Activated T-cell treated with anti-CD3 and anti-CD28 coated beads, Interleukin-2, amount 50 U/mL, for 4 hours (primary cell): ENCODE results near the gene RAB4B. TPM values are rescaled to one million over a fixed set of nuclear protein-coding genes. Genes with fewer than 3 reads are reported as not detected.
"Not testable (repeated sequence)": the region's sequence is repeated elsewhere in the genome, so short reads cannot be mapped to it uniquely, and the experiment has no call there.

ENCODE experiments used
- ATAC-seq, 2 donors: fragments of 200-7000 bp; cut with Tn5 transposase; one replicate each; pipeline ENCODE4 v1.10.0; 2021
- DNase-seq: peaks from one replicate; pipeline ENCODE4 v3.0.0-alpha.2; 2020
- H3K27me3 Mint-ChIP-seq: one replicate; pipeline ENCODE4 v1.8.0; 2021; ENCODE audit warnings: low read depth, mixed read lengths
- H3K36me3 Mint-ChIP-seq: one replicate; pipeline ENCODE4 v1.8.0; 2022; ENCODE audit warnings: mixed read lengths; ENCODE audit not compliant: insufficient read depth
- H3K4me1 Mint-ChIP-seq: one replicate; pipeline ENCODE4 v1.8.0; 2021; ENCODE audit warnings: low read depth, mixed read lengths
- H3K4me3 Mint-ChIP-seq: one replicate; pipeline ENCODE4 v1.8.0; 2021; ENCODE audit warnings: mild to moderate bottlenecking, moderate library complexity, mixed read lengths
- H3K9me3 Mint-ChIP-seq: one replicate; pipeline ENCODE4 v1.8.0; 2021; ENCODE audit warnings: mixed read lengths
- total RNA-seq, 3 donors: library from RNA; stranded (reverse); gene quantifications; one replicate each; pipeline ENCODE4 v1.2.1, GENCODE V29; 2021

Gene RAB4B
- total RNA-seq, 3 donors from 2014 or later: 26.6 to 34.9 (median 30.0) TPM

GRCh38 chr19:40783711-40784110 is 5.7 kb downstream of the RAB4B start:
- ATAC-seq (no peak), DNase-seq (no peak)
- peaks cover 15% of the 10 kb centered on the region for H3K36me3 Mint-ChIP-seq
- H3K9me3 Mint-ChIP-seq: no peaks in the 10 kb centered on the region
- H3K27me3 Mint-ChIP-seq: no peaks in the 10 kb centered on the region
- H3K4me1 Mint-ChIP-seq: peaks cover 22% of the 10 kb centered on the region
- no peak overlapping the region for H3K4me3 Mint-ChIP-seq

GRCh38 chr19:40784146-40784545 is 6.1 kb downstream of the RAB4B start:
- not testable (repeated sequence) for DNase-seq, ATAC-seq, H3K4me3 Mint-ChIP-seq, H3K27me3 Mint-ChIP-seq, H3K9me3 Mint-ChIP-seq
- H3K36me3 Mint-ChIP-seq: peaks cover 15% of the 10 kb centered on the region
- peaks cover 18% of the 10 kb centered on the region for H3K4me1 Mint-ChIP-seq

GRCh38 chr19:40785526-40785925 is 7.5 kb downstream of the RAB4B start:
- ATAC-seq: no peak
- DNase-seq: no peak
- H3K4me3 Mint-ChIP-seq: no peak overlapping the region
- peaks cover 21% of the 10 kb centered on the region for H3K36me3 Mint-ChIP-seq
- peaks cover 9% of the 10 kb centered on the region for H3K4me1 Mint-ChIP-seq
- no peaks in the 10 kb centered on the region for H3K9me3 Mint-ChIP-seq
- no peaks in the 10 kb centered on the region for H3K27me3 Mint-ChIP-seq

GRCh38 chr19:40786060-40787037 is 8.3 kb downstream of the RAB4B start:
- Mint-ChIP-seq H3K4me3 (no peak overlapping the region), H3K4me1 (peaks cover 4% of the 10 kb centered on the region), H3K27me3 (no peaks in the 10 kb centered on the region), H3K36me3 (peaks cover 21% of the 10 kb centered on the region), H3K9me3 (no peaks in the 10 kb centered on the region)
- no peak for ATAC-seq
- DNase-seq: no peak

GRCh38 chr19:40791349-40791748 is 13.3 kb downstream of the RAB4B start:
- Mint-ChIP-seq H3K4me3 (no peak overlapping the region), H3K4me1 (peaks cover 20% of the 10 kb centered on the region), H3K36me3 (peaks cover 15% of the 10 kb centered on the region), H3K9me3 (no peaks in the 10 kb centered on the region), H3K27me3 (no peaks in the 10 kb centered on the region)
- DNase-seq (no peak), ATAC-seq (no peak)

GRCh38 chr19:40791996-40792395 is 13.9 kb downstream of the RAB4B start:
- Mint-ChIP-seq H3K27me3 (no peaks in the 10 kb centered on the region), H3K9me3 (no peaks in the 10 kb centered on the region), H3K36me3 (peaks cover 13% of the 10 kb centered on the region), H3K4me3 (no peak overlapping the region), H3K4me1 (peaks cover 23% of the 10 kb centered on the region)
- ATAC-seq: no peak
- no peak for DNase-seq

- no peak for DNase-seq
- H3K36me3 Mint-ChIP-seq: peaks cover 12% of the 10 kb centered on the region
- H3K9me3 Mint-ChIP-seq: no peaks in the 10 kb centered on the region
- H3K27me3 Mint-ChIP-seq: no peaks in the 10 kb centered on the region
- H3K4me1 Mint-ChIP-seq: peaks cover 47% of the 10 kb centered on the region
- H3K4me3 Mint-ChIP-seq: peak overlapping the region; percentile 49
- ATAC-seq: no peak
These were observed 19.3 kb downstream of the RAB4B start for GRCh38 chr19:40797166-40797962.

- peak; percentile 45 for DNase-seq
- Mint-ChIP-seq H3K4me3 (peak overlapping the region; percentile 86), H3K36me3 (peaks cover 12% of the 10 kb centered on the region), H3K9me3 (no peaks in the 10 kb centered on the region), H3K4me1 (peaks cover 48% of the 10 kb centered on the region), H3K27me3 (no peaks in the 10 kb centered on the region)
- peak; percentile 20 to 22 for ATAC-seq
These were observed 20.1 kb downstream of the RAB4B start for GRCh38 chr19:40797963-40798682.

GRCh38 chr19:40798683-40799557 is 20.9 kb downstream of the RAB4B start, which contains the start of gene EGLN2:
Gene EGLN2, plus strand, starts transcription at chr19:40799191. Its CDS starts 1,382 bp downstream, at chr19:40800573.
- Mint-ChIP-seq H3K36me3 (peaks cover 12% of the 10 kb centered on the region), H3K27me3 (no peaks in the 10 kb centered on the region), H3K4me3 (peak within 1 kb of the TSS; percentile 89), H3K9me3 (no peaks in the 10 kb centered on the region), H3K4me1 (peaks cover 56% of the 10 kb centered on the region)
- DNase-seq (peak; percentile 100), ATAC-seq (peak; percentile 86 to 87)

GRCh38 chr19:40799558-40800338 is 21.7 kb downstream of the RAB4B start:
- peaks cover 64% of the 10 kb centered on the region for H3K4me1 Mint-ChIP-seq
- H3K27me3 Mint-ChIP-seq: no peaks in the 10 kb centered on the region
- ATAC-seq (peak in 1 of 2 donors; percentile 1), DNase-seq (no peak)
- peak overlapping the region; percentile 89 for H3K4me3 Mint-ChIP-seq
- peaks cover 15% of the 10 kb centered on the region for H3K36me3 Mint-ChIP-seq
- no peaks in the 10 kb centered on the region for H3K9me3 Mint-ChIP-seq

- peaks cover 15% of the 10 kb centered on the region for H3K36me3 Mint-ChIP-seq
- DNase-seq (no peak), ATAC-seq (no peak)
- H3K27me3 Mint-ChIP-seq: no peaks in the 10 kb centered on the region
- H3K4me3 Mint-ChIP-seq: peak overlapping the region; percentile 89
- peaks cover 71% of the 10 kb centered on the region for H3K4me1 Mint-ChIP-seq
- H3K9me3 Mint-ChIP-seq: no peaks in the 10 kb centered on the region
These were observed 22.4 kb downstream of the RAB4B start for GRCh38 chr19:40800339-40800996.

- Mint-ChIP-seq H3K9me3 (no peaks in the 10 kb centered on the region), H3K27me3 (no peaks in the 10 kb centered on the region), H3K4me1 (peaks cover 77% of the 10 kb centered on the region), H3K4me3 (peak overlapping the region; percentile 89), H3K36me3 (peaks cover 15% of the 10 kb centered on the region)
- ATAC-seq: no peak
- no peak for DNase-seq
These were observed 22.9 kb downstream of the RAB4B start for GRCh38 chr19:40800997-40801377.
